Measurements from ENCODE around the gene PLEKHG4B.

Gene PLEKHG4B

DNA sequence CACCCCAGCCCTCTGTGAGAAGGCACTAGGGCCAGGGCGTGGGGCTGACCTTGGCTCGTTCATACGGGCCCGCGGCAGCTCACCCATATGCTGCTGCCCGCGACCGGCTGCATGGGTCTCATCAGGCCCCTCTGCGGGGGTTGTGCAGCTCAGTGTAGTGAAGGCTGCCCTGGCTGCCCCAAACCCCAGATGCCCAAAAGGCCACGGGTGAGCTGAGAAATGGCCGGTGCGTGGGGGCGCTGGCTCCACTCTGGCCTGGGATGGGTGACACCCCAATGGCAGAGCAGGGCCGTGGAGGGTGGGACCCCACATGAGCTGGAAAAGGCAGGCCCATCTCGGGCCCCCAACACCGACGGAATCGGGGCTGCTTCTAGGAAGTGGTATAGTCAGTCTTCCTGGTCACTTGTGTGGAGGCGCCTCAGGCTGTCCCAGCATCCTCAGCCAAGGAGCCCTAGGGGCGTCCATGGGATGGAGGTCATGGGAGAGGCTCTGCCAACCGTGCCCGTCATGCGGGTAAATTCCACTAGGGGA lies 79.9 kb downstream of the PLEKHG4B start:
- Histone ChIP-seq H3K14ac (ENCODE audit: low read length) (no peak overlapping the region), H3K4ac (ENCODE audit: low read length) (no peak overlapping the region), H2BK5ac (ENCODE audit: low read length) (no peak overlapping the region), H3K79me1 (ENCODE audit: low read depth, low read length) (no peaks in the 10 kb centered on the region), H3K27ac (replicated peaks; ENCODE audit: low read length) (no peak overlapping the region), H3K4me3 (ENCODE audit: low read length in 2 of 2) (no peak overlapping the region), H4K8ac (ENCODE audit: low read depth, low read length) (peak overlapping the region; percentile 17), H4K91ac (ENCODE audit: low read depth, low read length, poor library complexity) (no peak overlapping the region), H3K4me1 (ENCODE audit: control insufficient read depth in 2 of 2, insufficient read depth in 1 of 2, low read depth in 1 of 2, low read length in 2 of 2) (peaks cover 2 to 39% of the 10 kb centered on the region in 2 donors), H3K36me3 (replicated peaks in 1 of 2; ENCODE audit: control insufficient read depth in 2 of 2, insufficient read depth in 2 of 2, low read length in 2 of 2) (peaks cover 12 to 35% of the 10 kb centered on the region in 2 donors), H2AK5ac (ENCODE audit: low read depth, low read length) (no peak overlapping the region), H3K9me3 (replicated peaks in 1 of 2; ENCODE audit: control insufficient read depth in 2 of 2, insufficient read depth in 1 of 2, low read depth in 1 of 2, low read length in 2 of 2) (no peaks in the 10 kb centered on the region), H2BK12ac (ENCODE audit: low read length) (peak overlapping the region; percentile 58), H2BK15ac (ENCODE audit: low read length) (no peak overlapping the region), H3K18ac (ENCODE audit: low read length) (no peak overlapping the region), H2AFZ (ENCODE audit: low read length) (no peak overlapping the region), H2BK120ac (ENCODE audit: low read depth, low read length) (no peak overlapping the region), H3K9ac (ENCODE audit: low read depth, low read length, poor library complexity) (peak overlapping the region; percentile 44), H3K23ac (ENCODE audit: low read depth, low read length, poor library complexity) (peak overlapping the region; percentile 50), H3K27me3 (ENCODE audit: control insufficient read depth in 3 of 3, insufficient read depth in 3 of 3, low read depth in 1 of 3, low read length in 3 of 3) (no peaks in the 10 kb centered on the region), H3K4me2 (ENCODE audit: insufficient read depth, low read length, poor library complexity, severe bottlenecking) (no peak overlapping the region)
- no peak for DNase-seq (ENCODE audit: low spot score)
- no CpG with 5 or more reads among the region's 23 CpGs for WGBS, 2 donors (ENCODE audit: extremely low coverage in 2 of 2, insufficient read length in 2 of 2, insufficient replicate concordance in 1 of 2)

DNA sequence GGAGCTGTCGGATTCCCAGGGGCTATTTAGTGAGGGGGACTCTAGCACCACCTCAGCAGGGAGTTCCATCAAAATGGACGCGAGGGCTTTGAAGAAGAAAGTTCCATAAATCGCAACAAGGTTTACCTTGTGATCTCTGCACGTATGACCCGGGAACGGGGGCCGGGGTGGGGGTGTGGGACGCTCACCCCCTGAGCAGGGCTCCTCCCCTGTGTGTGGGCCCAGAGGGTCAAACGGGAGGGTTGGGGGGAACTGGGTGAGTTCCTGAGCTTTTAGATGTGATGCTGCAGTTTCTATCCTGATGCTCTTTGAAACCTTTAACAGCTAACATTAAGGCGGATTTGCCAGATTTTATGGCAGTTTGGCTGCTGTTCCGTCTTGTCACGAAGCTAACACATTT lies 80.5 kb downstream of the PLEKHG4B start:
- Histone ChIP-seq H4K91ac (ENCODE audit: low read depth, low read length, poor library complexity) (no peak overlapping the region), H2AK5ac (ENCODE audit: low read depth, low read length) (no peak overlapping the region), H3K4me2 (ENCODE audit: insufficient read depth, low read length, poor library complexity, severe bottlenecking) (no peak overlapping the region), H3K4ac (ENCODE audit: low read length) (no peak overlapping the region), H3K79me1 (ENCODE audit: low read depth, low read length) (no peaks in the 10 kb centered on the region), H3K9me3 (replicated peaks in 1 of 2; ENCODE audit: control insufficient read depth in 2 of 2, insufficient read depth in 1 of 2, low read depth in 1 of 2, low read length in 2 of 2) (no peaks in the 10 kb centered on the region), H3K23ac (ENCODE audit: low read depth, low read length, poor library complexity) (no peak overlapping the region), H2BK12ac (ENCODE audit: low read length) (no peak overlapping the region), H3K4me3 (ENCODE audit: low read length in 2 of 2) (no peak overlapping the region), H3K36me3 (replicated peaks in 1 of 2; ENCODE audit: control insufficient read depth in 2 of 2, insufficient read depth in 2 of 2, low read length in 2 of 2) (peaks cover 12 to 35% of the 10 kb centered on the region in 2 donors), H2BK15ac (ENCODE audit: low read length) (no peak overlapping the region), H3K9ac (ENCODE audit: low read depth, low read length, poor library complexity) (no peak overlapping the region), H3K14ac (ENCODE audit: low read length) (no peak overlapping the region), H3K27me3 (ENCODE audit: control insufficient read depth in 3 of 3, insufficient read depth in 3 of 3, low read depth in 1 of 3, low read length in 3 of 3) (no peaks in the 10 kb centered on the region), H4K8ac (ENCODE audit: low read depth, low read length) (no peak overlapping the region), H2BK120ac (ENCODE audit: low read depth, low read length) (no peak overlapping the region), H3K4me1 (ENCODE audit: control insufficient read depth in 2 of 2, insufficient read depth in 1 of 2, low read depth in 1 of 2, low read length in 2 of 2) (peaks cover 0 to 36% of the 10 kb centered on the region in 2 donors), H3K18ac (ENCODE audit: low read length) (no peak overlapping the region), H3K27ac (replicated peaks; ENCODE audit: low read length) (no peak overlapping the region), H2AFZ (ENCODE audit: low read length) (no peak overlapping the region), H2BK5ac (ENCODE audit: low read length) (no peak overlapping the region)
- WGBS, 2 donors (ENCODE audit: extremely low coverage in 2 of 2, insufficient read length in 2 of 2, insufficient replicate concordance in 1 of 2): no CpG with 5 or more reads among the region's 13 CpGs
- DNase-seq (ENCODE audit: low spot score): no peak

DNA sequence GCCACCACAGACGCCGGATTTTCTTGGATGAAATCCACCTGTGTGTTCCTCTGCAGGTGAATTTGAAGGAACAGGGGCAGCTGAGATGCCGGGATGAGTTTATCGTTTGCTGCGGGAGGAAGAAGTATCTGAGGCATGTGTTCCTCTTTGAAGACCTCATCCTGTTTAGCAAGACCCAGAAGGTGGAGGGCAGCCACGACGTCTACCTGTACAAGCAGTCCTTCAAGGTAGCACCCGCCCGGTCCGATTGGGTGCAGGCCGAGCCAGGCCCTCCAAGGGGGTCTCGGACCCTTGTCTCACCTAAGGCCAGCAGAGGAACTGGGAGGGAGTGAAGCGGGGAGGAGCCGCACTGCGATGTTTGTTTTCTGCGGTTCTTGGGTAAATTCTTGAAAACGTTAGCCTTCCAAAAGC lies 80.9 kb downstream of the PLEKHG4B start:
- H2BK5ac ChIP-seq (ENCODE audit: low read length): no peak overlapping the region
- no peak overlapping the region for H3K23ac ChIP-seq (ENCODE audit: low read depth, low read length, poor library complexity)
- H3K9ac ChIP-seq (ENCODE audit: low read depth, low read length, poor library complexity): no peak overlapping the region
- no peak overlapping the region for H3K4ac ChIP-seq (ENCODE audit: low read length)
- no peak overlapping the region for H3K4me3 ChIP-seq (ENCODE audit: low read length in 2 of 2)
- peaks cover 12 to 37% of the 10 kb centered on the region in 2 donors for H3K36me3 ChIP-seq (replicated peaks in 1 of 2; ENCODE audit: control insufficient read depth in 2 of 2, insufficient read depth in 2 of 2, low read length in 2 of 2)
- no peak overlapping the region for H2BK12ac ChIP-seq (ENCODE audit: low read length)
- no CpG with 5 or more reads among the region's 17 CpGs for WGBS, 2 donors (ENCODE audit: extremely low coverage in 2 of 2, insufficient read length in 2 of 2, insufficient replicate concordance in 1 of 2)
- H2BK15ac ChIP-seq (ENCODE audit: low read length): no peak overlapping the region
- H3K4me2 ChIP-seq (ENCODE audit: insufficient read depth, low read length, poor library complexity, severe bottlenecking): no peak overlapping the region
- no peak overlapping the region for H4K91ac ChIP-seq (ENCODE audit: low read depth, low read length, poor library complexity)
- no peak overlapping the region for H3K27ac ChIP-seq (replicated peaks; ENCODE audit: low read length)
- no peak overlapping the region for H4K8ac ChIP-seq (ENCODE audit: low read depth, low read length)
- H2AK5ac ChIP-seq (ENCODE audit: low read depth, low read length): no peak overlapping the region
- peaks cover 0 to 34% of the 10 kb centered on the region in 2 donors for H3K4me1 ChIP-seq (ENCODE audit: control insufficient read depth in 2 of 2, insufficient read depth in 1 of 2, low read depth in 1 of 2, low read length in 2 of 2)
- H3K79me1 ChIP-seq (ENCODE audit: low read depth, low read length): no peaks in the 10 kb centered on the region
- no peak overlapping the region for H2AFZ ChIP-seq (ENCODE audit: low read length)
- DNase-seq (ENCODE audit: low spot score): no peak
- H3K27me3 ChIP-seq (ENCODE audit: control insufficient read depth in 3 of 3, insufficient read depth in 3 of 3, low read depth in 1 of 3, low read length in 3 of 3): no peaks in the 10 kb centered on the region
- no peak overlapping the region for H2BK120ac ChIP-seq (ENCODE audit: low read depth, low read length)
- H3K18ac ChIP-seq (ENCODE audit: low read length): no peak overlapping the region
- H3K14ac ChIP-seq (ENCODE audit: low read length): no peak overlapping the region
- no peaks in the 10 kb centered on the region for H3K9me3 ChIP-seq (replicated peaks in 1 of 2; ENCODE audit: control insufficient read depth in 2 of 2, insufficient read depth in 1 of 2, low read depth in 1 of 2, low read length in 2 of 2)

DNA sequence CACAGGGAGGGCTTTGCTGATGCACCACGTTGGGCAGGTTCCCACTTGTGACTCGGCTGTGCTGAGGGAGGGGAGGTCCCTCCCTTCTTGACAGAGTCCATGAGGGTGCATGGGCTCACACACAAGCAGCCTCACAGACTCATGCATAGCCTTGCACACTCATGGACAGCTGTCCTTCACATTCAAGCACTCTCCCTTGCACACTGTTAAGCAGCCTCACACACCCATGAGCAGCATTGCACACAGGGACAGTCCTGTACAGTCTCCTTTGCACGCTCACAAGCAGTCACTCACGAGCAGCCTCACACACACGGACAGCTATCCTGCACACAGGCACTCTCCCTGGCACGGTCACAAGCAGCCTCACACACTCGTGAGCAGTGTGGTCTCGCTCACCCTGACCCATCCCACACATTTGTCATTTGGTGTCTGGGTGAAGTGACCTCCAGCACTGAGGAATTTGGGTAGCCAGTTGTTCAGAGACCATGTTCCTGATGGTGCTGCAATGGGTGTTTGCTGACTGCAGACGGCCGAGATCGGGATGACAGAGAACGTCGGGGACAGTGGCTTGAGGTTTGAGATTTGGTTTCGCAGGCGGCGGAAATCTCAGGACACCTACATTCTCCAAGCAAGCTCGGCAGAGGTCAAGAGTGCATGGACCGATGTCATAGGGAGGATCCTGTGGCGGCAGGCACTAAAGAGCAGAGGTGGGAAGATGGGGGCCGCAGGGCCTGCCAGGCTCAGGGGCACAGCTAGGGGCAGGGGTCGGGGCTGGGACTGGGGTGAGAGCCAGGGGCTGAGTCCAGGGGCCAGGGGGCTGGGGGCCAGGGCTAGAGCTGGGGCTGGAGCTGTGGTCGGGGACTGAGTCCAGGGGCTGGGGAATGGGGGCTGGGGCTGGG lies 81.7 kb downstream of the PLEKHG4B start:
- no peak overlapping the region for H2BK15ac ChIP-seq (ENCODE audit: low read length)
- no peak overlapping the region for H2AK5ac ChIP-seq (ENCODE audit: low read depth, low read length)
- no peak overlapping the region for H3K27ac ChIP-seq (replicated peaks; ENCODE audit: low read length)
- peaks cover 12 to 38% of the 10 kb centered on the region in 2 donors for H3K36me3 ChIP-seq (replicated peaks in 1 of 2; ENCODE audit: control insufficient read depth in 2 of 2, insufficient read depth in 2 of 2, low read length in 2 of 2)
- no peaks in the 10 kb centered on the region for H3K9me3 ChIP-seq (replicated peaks in 1 of 2; ENCODE audit: control insufficient read depth in 2 of 2, insufficient read depth in 1 of 2, low read depth in 1 of 2, low read length in 2 of 2)
- H3K23ac ChIP-seq (ENCODE audit: low read depth, low read length, poor library complexity): peak overlapping the region; percentile 37
- H3K27me3 ChIP-seq (ENCODE audit: control insufficient read depth in 3 of 3, insufficient read depth in 3 of 3, low read depth in 1 of 3, low read length in 3 of 3): no peaks in the 10 kb centered on the region
- no peak overlapping the region for H2BK5ac ChIP-seq (ENCODE audit: low read length)
- no peak overlapping the region for H4K8ac ChIP-seq (ENCODE audit: low read depth, low read length)
- no peak overlapping the region for H2AFZ ChIP-seq (ENCODE audit: low read length)
- H3K18ac ChIP-seq (ENCODE audit: low read length): no peak overlapping the region
- no peak overlapping the region for H2BK120ac ChIP-seq (ENCODE audit: low read depth, low read length)
- no peaks in the 10 kb centered on the region for H3K79me1 ChIP-seq (ENCODE audit: low read depth, low read length)
- H3K4me1 ChIP-seq (ENCODE audit: control insufficient read depth in 2 of 2, insufficient read depth in 1 of 2, low read depth in 1 of 2, low read length in 2 of 2): peaks cover 0 to 30% of the 10 kb centered on the region in 2 donors
- DNase-seq (ENCODE audit: low spot score): no peak
- H3K4ac ChIP-seq (ENCODE audit: low read length): no peak overlapping the region
- no peak overlapping the region for H3K14ac ChIP-seq (ENCODE audit: low read length)
- H4K91ac ChIP-seq (ENCODE audit: low read depth, low read length, poor library complexity): no peak overlapping the region
- no peak overlapping the region for H3K9ac ChIP-seq (ENCODE audit: low read depth, low read length, poor library complexity)
- no peak overlapping the region for H3K4me3 ChIP-seq (ENCODE audit: low read length in 2 of 2)
- no peak overlapping the region for H3K4me2 ChIP-seq (ENCODE audit: insufficient read depth, low read length, poor library complexity, severe bottlenecking)
- WGBS, 2 donors (ENCODE audit: extremely low coverage in 2 of 2, insufficient read length in 2 of 2, insufficient replicate concordance in 1 of 2): no CpG with 5 or more reads among the region's 22 CpGs
- H2BK12ac ChIP-seq (ENCODE audit: low read length): peak overlapping the region; percentile 24

Measured in neuronal stem cell (in vitro differentiated cells).